ENCODE measurements around the gene VTI1B.
"Not testable (repeated sequence)": the region's sequence is repeated elsewhere in the genome, so short reads cannot be mapped to it uniquely, and the experiment has no call there.

Gene VTI1B

GRCh38 chr14:67674480-67675218 is at the start of gene VTI1B:
TSS of gene VTI1B (minus strand) at chr14:67674632. CDS start at chr14:67674489, 143 bp downstream.
- DNase-seq (ENCODE audit: low read depth): peak; percentile 25
- no peak for TF ChIP-seq CTCF (IDR thresholded peaks at IDR 0.05; ENCODE audit: low read depth, low read length, missing control alignments)
- peak within 1 kb of the TSS; percentile 95 for H3K4me3 ChIP-seq (ENCODE audit: low read depth, low read length)

- no peak overlapping the region for H3K4me3 ChIP-seq (ENCODE audit: low read depth, low read length)
- no peak for DNase-seq (ENCODE audit: low read depth)
- no peak for TF ChIP-seq CTCF (IDR thresholded peaks at IDR 0.05; ENCODE audit: low read depth, low read length, missing control alignments)
These were observed 47.9 kb upstream of the VTI1B start for GRCh38 chr14:67722293-67722692.

GRCh38 chr14:67721875-67722274 is 47.4 kb upstream of the VTI1B start:
- no peak for DNase-seq (ENCODE audit: low read depth)
- no peak for TF ChIP-seq CTCF (IDR thresholded peaks at IDR 0.05; ENCODE audit: low read depth, low read length, missing control alignments)
- no peak overlapping the region for H3K4me3 ChIP-seq (ENCODE audit: low read depth, low read length)

- no peak for TF ChIP-seq CTCF (IDR thresholded peaks at IDR 0.05; ENCODE audit: low read depth, low read length, missing control alignments)
- H3K4me3 ChIP-seq (ENCODE audit: low read depth, low read length): no peak overlapping the region
- DNase-seq (ENCODE audit: low read depth): no peak
These were observed 45.4 kb upstream of the VTI1B start for GRCh38 chr14:67719866-67720265.

GRCh38 chr14:67719385-67719784 is 45.0 kb upstream of the VTI1B start:
- not testable (repeated sequence) for H3K4me3 ChIP-seq (ENCODE audit: low read depth, low read length); DNase-seq (ENCODE audit: low read depth)

- no peak overlapping the region for H3K4me3 ChIP-seq (ENCODE audit: low read depth, low read length)
- no peak for TF ChIP-seq CTCF (IDR thresholded peaks at IDR 0.05; ENCODE audit: low read depth, low read length, missing control alignments)
- no peak for DNase-seq (ENCODE audit: low read depth)
These were observed 43.8 kb upstream of the VTI1B start for GRCh38 chr14:67718265-67718664.

GRCh38 chr14:67717048-67717447 is 42.6 kb upstream of the VTI1B start:
- DNase-seq (ENCODE audit: low read depth): no peak
- no peak overlapping the region for H3K4me3 ChIP-seq (ENCODE audit: low read depth, low read length)
- TF ChIP-seq CTCF (IDR thresholded peaks at IDR 0.05; ENCODE audit: low read depth, low read length, missing control alignments): no peak

All from GM12864 (cell line).